NOMO-1 treated with DMSO at 0.1 percent for 48 hours (cell line): ENCODE results near the gene IGFL3.
A peak's percentile ranks its signal among the peaks of the same experiment; 100 is the strongest.
"Not testable (repeated sequence)": the region's sequence is repeated elsewhere in the genome, so short reads cannot be mapped to it uniquely, and the experiment has no call there.

Experiments used
- DNase-seq: peaks from one replicate; lab custom pipeline; 2025; ENCODE audit not compliant: unreplicated experiment; lab: John Stamatoyannopoulos, UW

The IGFL3 gene

DNA sequence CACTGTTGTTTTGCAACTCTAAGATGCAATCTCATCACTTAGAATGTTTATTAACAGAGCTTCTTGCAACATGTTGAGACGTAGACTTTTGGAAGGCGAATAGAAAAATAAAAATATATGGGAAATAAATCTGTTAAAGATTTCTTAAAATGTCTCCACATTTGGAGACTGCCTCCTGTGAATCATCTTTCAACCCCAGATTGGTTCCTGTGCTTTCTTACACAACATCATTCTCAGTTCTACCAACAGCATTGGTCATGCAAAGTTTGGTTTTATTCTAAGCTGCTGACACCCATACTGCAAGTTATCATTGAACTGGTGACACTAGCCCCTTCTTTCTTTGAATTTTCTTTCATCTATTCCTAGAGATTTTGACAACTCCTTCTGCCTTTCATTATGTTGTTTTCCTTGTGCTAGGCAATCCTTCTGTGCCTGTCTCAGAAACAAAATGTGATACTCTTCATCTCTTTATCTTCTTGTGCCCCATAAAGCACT, 1.6 kb upstream of the IGFL3 start:
- DNase-seq, result no peak

DNA sequence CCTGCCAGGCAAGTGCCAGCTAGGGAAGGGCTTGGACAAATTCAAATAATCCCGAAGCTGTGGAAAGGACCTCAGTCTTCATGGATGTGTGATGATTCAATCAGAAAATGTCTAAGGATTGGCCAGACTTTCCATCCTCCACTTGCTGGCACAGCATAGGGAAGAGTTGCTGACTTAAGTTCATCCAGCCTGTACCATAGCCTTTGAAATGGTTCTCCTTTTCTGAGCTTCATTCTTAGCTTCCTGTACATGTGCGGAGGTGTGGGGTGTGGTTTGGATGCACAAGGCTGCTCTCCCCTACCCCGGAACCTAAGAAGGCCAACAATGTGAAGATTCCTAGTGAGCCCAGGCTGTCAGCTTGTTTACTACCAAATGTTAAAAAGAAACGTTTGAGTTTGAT, 959 bp upstream of the IGFL3 start:
- no peak for DNase-seq

DNA sequence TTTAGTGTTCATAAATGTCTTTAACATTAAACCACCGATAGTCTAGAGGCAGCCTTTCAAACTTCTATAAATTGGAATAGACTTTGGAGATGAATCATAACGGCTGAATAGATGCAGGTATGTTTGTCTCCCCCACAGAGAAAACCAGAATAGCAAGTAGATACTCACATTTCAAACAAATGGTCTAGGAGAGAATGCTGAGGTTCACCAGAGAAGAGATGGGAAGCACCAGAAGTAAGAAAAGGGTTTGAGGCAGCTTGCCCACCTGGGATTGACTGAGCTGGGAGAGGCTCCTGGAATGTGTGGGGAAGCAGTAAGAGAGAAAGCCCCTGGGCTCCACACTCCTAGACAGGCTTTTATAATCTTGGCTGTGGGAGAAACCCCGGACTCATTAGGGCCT, 6.4 kb downstream of the IGFL3 start:
- no peak for DNase-seq

DNA sequence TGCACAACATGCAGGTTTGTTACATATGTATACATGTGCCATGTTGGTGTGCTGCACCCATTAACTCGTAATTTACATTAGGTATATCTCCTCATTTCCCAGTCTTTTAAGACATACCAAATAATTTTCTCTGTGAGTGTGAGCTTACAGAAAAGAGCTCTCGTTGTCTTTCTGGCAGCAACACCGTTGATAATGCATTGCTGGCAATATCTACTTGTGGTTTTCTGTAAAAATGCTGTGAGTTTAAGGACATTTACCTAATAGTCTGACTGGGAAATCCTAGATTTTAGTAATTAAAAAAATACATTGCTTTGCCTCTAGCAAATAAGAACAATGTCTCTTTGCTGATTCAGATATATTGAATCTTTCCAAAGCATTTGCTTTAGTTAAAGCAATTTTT, 8.4 kb downstream of the IGFL3 start:
- DNase-seq, result no peak

GRCh38 chr19:46115396-46116106, 8.9 kb downstream of the IGFL3 start:
- peak; percentile 16 for DNase-seq

GRCh38 chr19:46113726-46114125, 10.8 kb downstream of the IGFL3 start:
- no peak for DNase-seq

- DNase-seq, result no peak
Measured at GRCh38 chr19:46112527-46112926, 12.0 kb downstream of the IGFL3 start.

DNA sequence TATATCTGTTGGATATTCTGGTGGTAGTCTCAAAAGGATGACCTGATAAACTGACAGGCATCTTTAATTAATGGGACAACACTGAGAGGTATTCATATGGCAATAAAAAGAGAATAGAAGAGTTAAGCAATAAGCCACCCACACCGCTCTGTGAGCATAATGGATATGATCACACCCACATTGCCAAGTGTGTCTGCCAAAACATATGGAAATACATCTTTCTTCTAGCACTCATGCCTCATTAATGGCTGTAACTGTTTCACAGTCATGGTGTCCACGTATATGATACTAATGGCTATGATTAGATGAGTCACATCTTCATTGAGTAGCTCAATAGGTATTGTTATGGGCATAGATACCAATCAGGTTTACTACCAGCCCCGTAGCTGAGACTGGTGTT, 13.1 kb downstream of the IGFL3 start:
- no peak for DNase-seq

- DNase-seq, result no peak
Measured at GRCh38 chr19:46109876-46110275, 14.6 kb downstream of the IGFL3 start.

- DNase-seq, result no peak
Measured at GRCh38 chr19:46107371-46107770, 17.1 kb downstream of the IGFL3 start.

- DNase-seq, result not testable (repeated sequence)
Measured at GRCh38 chr19:46102333-46102732, 22.2 kb downstream of the IGFL3 start.

DNA sequence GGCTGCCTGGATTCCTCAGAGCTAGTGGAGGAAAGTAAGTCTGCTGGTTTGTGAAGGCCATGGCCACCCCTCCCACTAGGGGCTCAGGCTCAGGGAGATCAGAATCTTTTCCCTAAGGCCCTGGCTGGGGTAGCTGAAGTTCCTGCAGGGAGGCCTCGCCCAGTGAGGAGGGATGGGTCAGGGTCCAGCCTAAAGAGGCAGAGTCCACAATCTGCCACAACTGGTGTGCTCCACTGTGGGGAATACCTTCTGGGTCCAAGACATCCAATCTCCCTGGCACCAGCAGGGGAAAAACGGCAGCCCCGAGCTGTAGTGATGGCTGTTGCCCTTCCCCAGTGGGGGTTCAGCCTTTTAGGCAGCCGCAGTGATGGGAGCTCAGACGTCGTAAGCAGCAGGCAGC, 23.2 kb downstream of the IGFL3 start:
- no peak for DNase-seq

- no peak for DNase-seq
Measured at GRCh38 chr19:46100344-46100743, 24.1 kb downstream of the IGFL3 start.

DNA sequence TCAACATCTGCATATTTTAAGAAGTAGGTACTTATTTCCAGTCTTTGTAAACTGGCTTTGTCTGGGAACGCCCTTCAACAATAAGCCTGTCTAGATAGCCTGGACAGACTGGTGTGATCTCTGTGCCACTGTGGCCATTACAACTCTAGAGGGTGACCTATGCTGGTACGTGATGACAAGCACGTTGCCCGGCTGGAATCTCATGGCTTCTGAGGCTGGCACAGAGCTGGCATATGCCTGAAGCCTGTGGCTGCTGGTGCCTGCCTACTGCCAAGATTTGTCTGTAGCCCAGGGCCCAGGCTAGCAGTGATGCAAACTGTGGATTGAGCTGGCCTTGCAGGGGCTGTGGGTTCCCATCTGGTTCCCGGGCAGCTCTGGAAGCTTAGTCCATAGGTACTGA, 34.0 kb downstream of the IGFL3 start:
- DNase-seq, result no peak

DNA sequence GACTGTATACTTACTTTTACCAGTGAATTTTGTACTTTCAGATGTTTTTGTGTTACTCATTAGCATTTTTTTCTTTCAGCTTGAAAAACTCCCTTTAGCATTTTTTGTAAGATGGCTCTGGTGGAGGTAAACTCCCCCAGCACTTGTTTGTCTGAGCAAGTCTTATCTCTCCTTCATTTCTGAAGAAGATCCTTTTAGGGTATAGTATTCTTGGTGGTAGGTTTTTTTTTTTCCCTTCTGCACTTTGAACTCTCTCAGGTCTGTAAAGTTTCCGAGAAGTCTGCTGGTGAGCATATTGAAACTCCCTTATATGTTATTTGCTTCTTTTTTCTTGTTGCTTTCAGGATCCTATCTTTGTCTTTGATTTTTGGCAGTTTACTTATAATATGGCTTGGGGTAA, 35.1 kb downstream of the IGFL3 start:
- no peak for DNase-seq

DNA sequence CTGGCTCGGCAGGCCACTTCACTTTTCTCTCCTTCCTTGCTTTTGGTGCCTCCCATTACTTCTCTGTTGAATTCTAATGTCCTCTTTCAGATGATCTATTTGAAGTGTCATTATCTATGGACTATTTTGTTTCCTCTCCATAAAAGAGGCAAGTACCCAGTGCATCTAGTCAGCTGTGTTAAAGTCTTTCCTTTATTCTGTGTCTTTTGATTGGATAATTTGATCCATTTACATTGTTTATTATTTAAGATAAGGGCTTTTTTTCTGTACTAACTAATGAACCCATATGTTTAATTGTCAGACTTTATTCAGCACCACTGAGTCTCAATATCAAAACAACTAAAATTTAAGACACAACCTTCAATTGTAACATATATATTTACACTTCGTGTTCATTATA, 36.4 kb downstream of the IGFL3 start:
- no peak for DNase-seq

GRCh38 chr19:46085888-46086287, 38.6 kb downstream of the IGFL3 start:
- no peak for DNase-seq

- DNase-seq, result no peak
Measured at GRCh38 chr19:46082728-46083050, 41.8 kb downstream of the IGFL3 start.

- peak; percentile 54 for DNase-seq
Measured at GRCh38 chr19:46081928-46082727, 42.4 kb downstream of the IGFL3 start.

DNA sequence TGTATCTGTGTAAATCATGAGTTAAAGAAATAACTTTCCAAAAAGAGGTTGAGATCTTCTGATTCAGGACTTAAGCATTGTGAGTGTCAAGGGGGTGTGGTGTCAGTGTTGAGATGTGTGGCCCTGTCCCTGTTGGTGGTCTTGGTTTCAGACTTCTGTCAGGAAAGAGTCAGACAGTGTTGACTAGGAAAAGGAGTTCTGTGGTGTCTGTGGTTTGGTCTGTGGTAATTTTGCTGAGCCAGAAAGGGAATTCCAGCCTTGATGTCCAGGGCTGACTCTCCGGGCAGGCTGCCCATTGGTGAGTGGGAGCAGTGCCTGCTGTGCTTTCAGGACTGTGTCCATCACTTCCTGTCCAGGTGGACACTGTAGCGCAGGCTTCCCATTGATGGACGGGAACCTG, 43.9 kb downstream of the IGFL3 start:
- no peak for DNase-seq

DNA sequence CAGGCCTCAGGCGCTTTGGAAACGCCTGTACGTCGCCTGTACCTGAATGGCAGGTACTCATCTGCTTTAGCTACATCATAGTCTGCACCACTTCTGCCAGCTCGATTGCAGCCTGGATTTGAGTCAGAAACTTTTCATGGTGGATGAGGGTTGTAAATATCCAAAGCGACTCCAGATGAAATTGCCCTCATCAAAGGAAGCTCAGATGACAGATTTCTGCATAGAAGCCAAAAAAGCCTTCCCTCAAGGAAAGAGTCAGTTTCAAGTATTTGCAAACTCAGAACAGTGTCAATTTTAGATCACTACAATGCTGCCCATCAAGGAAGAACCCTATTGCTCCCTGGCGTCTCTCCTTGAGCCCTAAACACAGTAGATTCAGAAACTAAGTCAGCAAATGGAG, 44.9 kb downstream of the IGFL3 start:
- no peak for DNase-seq

GRCh38 chr19:46078573-46079332, 45.7 kb downstream of the IGFL3 start:
- DNase-seq, result not testable (repeated sequence)
